MCF 10A (cell line): ENCODE results near the gene SLC35A4. TPM values are rescaled to one million over a fixed set of nuclear protein-coding genes. Genes with fewer than 3 reads are reported as not detected.

Source experiments
- BruUV-seq: library from RNA; stranded (reverse); fragments of 400-500 nt; replicated peaks from 2 replicates; lab custom pipeline; 2021; lab: Mats Ljungman, UMichigan
- CTCF ChIA-PET: fragments of 300-600 bp; sonication (Branson Sonifier 250); formaldehyde crosslinking; extraction: SDS; loops from one replicate; lab custom pipeline; 2021; ENCODE audit warnings: antibody characterized with exemption, inconsistent platforms; lab: Yijun Ruan, JAX
- POLR2A ChIA-PET: fragments of 300-600, 350-650 bp; sonication (Branson Sonifier 250); formaldehyde crosslinking; extraction: SDS; loops from one replicate; lab custom pipeline; 2020; ENCODE audit warnings: antibody characterized with exemption, inconsistent platforms; lab: Yijun Ruan, JAX
- DNase-seq: peaks from one replicate; pipeline ENCODE4 v3.0.0-alpha.2; 2018; ENCODE audit not compliant: unreplicated experiment
- H3K27ac Mint-ChIP-seq: one replicate; pipeline ENCODE4 v1.8.0; 2022; ENCODE audit warnings: mild to moderate bottlenecking, low read depth, mixed read lengths; ENCODE audit not compliant: unreplicated experiment
- H3K27me3 Mint-ChIP-seq: one replicate; pipeline ENCODE4 v1.8.0; 2022; ENCODE audit warnings: mixed read lengths; ENCODE audit not compliant: insufficient read depth, unreplicated experiment
- H3K36me3 Mint-ChIP-seq: one replicate; pipeline ENCODE4 v1.8.0; 2022; ENCODE audit warnings: mild to moderate bottlenecking, moderate library complexity, mixed read lengths; ENCODE audit not compliant: insufficient read depth, unreplicated experiment
- H3K4me1 Mint-ChIP-seq: one replicate; pipeline ENCODE4 v1.8.0; 2022; ENCODE audit warnings: mixed read lengths; ENCODE audit not compliant: insufficient read depth, unreplicated experiment
- H3K4me3 Mint-ChIP-seq: one replicate; pipeline ENCODE4 v1.8.0; 2022; ENCODE audit warnings: mild to moderate bottlenecking, moderate library complexity, mixed read lengths; ENCODE audit not compliant: unreplicated experiment
- H3K9me3 Mint-ChIP-seq: one replicate; pipeline ENCODE4 v1.8.0; 2022; ENCODE audit warnings: mixed read lengths; ENCODE audit not compliant: unreplicated experiment
- intact Hi-C: fragments of 100-400 bp; cut with micrococcal nuclease; formaldehyde crosslinking; loops from 2 replicates; pipeline ENCODE4 v1.14.1; 2022
- total RNA-seq: library from RNA; stranded (reverse); gene quantifications from 2 replicates; pipeline ENCODE4 v1.2.3, GENCODE V29; 2022
- TF ChIP-seq, protein P1 (sequence below): fragments of 200-600 bp; IDR thresholded peaks from one replicate; pipeline ENCODE4 v1.8.0; 2022; ENCODE audit warnings: antibody characterized with exemption, mild to moderate bottlenecking; ENCODE audit not compliant: unreplicated experiment

SLC35A4 gene
- total RNA-seq, 1 experiment from 2014 or later = 84.0 TPM

DNA sequence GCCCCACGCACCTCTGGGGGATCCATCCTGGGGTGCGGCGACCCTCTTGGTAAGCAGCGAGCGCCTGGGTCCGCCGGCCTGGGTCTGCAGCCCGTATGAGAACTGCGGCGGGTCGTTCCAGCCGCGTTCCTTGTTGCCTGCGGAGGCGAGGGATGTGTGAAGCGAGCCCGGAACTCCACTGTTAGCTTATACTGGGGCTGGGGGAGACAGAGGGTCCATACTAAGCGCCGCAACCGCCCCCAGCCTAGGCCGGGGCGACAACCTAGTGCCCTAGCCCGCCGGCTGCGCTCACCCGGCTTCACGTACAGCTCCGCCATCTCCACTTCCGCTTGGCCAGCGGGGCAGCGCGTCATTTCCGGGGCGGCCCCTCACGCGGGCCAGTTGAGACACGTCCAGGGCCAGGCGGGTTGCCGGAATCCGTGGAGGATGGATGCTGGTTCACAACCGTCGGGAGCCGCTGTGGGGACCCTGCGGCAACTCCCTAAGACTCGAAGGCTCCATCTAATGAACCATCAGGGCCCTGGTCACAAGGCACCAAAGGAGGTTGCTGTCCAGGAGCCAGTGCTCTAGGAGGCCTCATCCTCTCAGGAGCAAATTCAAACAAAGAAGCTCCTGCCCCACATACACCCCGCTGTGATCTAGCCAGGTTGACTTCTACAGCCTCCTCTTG, 7.4 kb upstream of the SLC35A4 start, which contains the start of gene SRA1:
SRA1 (minus strand) TSS at position 338 of the 670 bp plus-strand sequence; CDS start at position 317, 21 bp downstream.
- Mint-ChIP-seq H3K9me3 (no peaks in the 10 kb centered on the region), H3K27me3 (no peaks in the 10 kb centered on the region), H3K36me3 (peaks cover 33% of the 10 kb centered on the region), H3K4me1 (peaks cover 38% of the 10 kb centered on the region), H3K27ac (peak within 1 kb of the TSS; percentile 91), H3K4me3 (peak within 1 kb of the TSS; percentile 87)
- ChIA-PET POLR2A (interaction anchor here (0.5 to 12.0 kb wide), 33 partner anchors 9 to 185 kb away, joined by 3 to 188 read pairs (median 5); partner anchors contain the start of genes ANKHD1, CD14, EIF4EBP3 and HARS1), CTCF (interaction anchor here (0.5 to 4.5 kb wide), 11 partner anchors 9 to 236 kb away, joined by 3 to 27 read pairs (median 3); partner anchors contain the start of genes EIF4EBP3 and TMCO6)
- peak; percentile 96 for DNase-seq
- no TSS peak for BruUV-seq
- intact Hi-C loops = loop anchor here (5.0 kb wide), 1 partner anchor 160 kb away; no protein-coding TSS in a partner anchor
- TF ChIP-seq, protein P1, sequence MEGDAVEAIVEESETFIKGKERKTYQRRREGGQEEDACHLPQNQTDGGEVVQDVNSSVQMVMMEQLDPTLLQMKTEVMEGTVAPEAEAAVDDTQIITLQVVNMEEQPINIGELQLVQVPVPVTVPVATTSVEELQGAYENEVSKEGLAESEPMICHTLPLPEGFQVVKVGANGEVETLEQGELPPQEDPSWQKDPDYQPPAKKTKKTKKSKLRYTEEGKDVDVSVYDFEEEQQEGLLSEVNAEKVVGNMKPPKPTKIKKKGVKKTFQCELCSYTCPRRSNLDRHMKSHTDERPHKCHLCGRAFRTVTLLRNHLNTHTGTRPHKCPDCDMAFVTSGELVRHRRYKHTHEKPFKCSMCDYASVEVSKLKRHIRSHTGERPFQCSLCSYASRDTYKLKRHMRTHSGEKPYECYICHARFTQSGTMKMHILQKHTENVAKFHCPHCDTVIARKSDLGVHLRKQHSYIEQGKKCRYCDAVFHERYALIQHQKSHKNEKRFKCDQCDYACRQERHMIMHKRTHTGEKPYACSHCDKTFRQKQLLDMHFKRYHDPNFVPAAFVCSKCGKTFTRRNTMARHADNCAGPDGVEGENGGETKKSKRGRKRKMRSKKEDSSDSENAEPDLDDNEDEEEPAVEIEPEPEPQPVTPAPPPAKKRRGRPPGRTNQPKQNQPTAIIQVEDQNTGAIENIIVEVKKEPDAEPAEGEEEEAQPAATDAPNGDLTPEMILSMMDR = no peak

DNA sequence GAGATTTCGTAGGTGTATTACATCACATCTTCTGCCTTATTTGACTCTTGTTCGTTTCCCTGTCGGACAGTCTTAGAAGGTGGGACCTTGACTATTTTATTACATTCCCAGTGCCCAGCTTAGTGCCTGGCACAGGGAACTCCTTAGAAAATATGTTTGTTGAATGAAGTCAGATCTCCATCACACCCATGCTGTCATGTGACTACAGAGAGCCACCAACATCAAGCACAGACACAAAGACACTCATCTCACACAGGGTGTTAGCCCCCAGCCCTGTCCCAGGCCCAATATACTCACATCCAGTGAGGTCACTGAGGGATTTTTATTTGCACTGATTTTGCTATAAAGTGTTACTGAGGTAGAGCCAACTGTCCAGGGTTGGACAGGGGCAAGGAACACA, 6.7 kb upstream of the SLC35A4 start:
- CTCF ChIA-PET = interaction anchor here (0.8 to 4.5 kb wide), 5 partner anchors 10 to 186 kb away, joined by 4 to 27 read pairs (median 4); partner anchors contain the start of genes EIF4EBP3 and TMCO6
- Mint-ChIP-seq H3K4me1 (peaks cover 38% of the 10 kb centered on the region), H3K36me3 (peaks cover 27% of the 10 kb centered on the region), H3K4me3 (peak overlapping the region; percentile 87), H3K27me3 (no peaks in the 10 kb centered on the region), H3K9me3 (no peaks in the 10 kb centered on the region), H3K27ac (peak overlapping the region; percentile 91)
- BruUV-seq = no TSS peak
- TF ChIP-seq, protein P1 = no peak
- POLR2A ChIA-PET = interaction anchor here (0.5 to 12.0 kb wide), 25 partner anchors 8 to 185 kb away, joined by 3 to 188 read pairs (median 7); partner anchors contain the start of genes ANKHD1, CD14, EIF4EBP3 and HARS1
- DNase-seq = no peak
- intact Hi-C loops = loop anchor here (5.0 kb wide), 1 partner anchor 159 kb away; no protein-coding TSS in a partner anchor

DNA sequence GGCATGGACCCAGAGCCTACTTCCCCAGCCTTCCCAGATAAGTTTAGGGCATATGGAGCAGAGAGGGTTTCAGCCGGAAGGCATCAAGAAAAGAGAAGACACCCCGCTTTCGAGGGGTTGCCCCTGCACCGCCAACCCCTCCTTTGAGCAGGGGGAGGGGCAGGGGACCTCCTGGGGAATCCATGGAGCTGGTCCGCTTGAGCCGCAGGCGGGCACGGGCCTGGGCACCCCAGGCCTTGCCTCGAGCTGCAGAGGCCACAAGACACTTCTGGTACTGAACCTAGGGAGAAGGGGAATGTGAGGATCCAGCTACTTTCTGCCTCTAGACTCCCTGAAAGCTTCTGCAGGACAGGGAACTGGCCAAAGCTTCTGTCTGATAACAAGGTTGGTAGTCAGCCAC, 6.1 kb upstream of the SLC35A4 start:
- Mint-ChIP-seq H3K36me3 (peaks cover 21% of the 10 kb centered on the region), H3K9me3 (no peaks in the 10 kb centered on the region), H3K27ac (peak overlapping the region; percentile 91), H3K4me3 (no peak overlapping the region), H3K4me1 (peaks cover 34% of the 10 kb centered on the region), H3K27me3 (no peaks in the 10 kb centered on the region)
- ChIA-PET CTCF (interaction anchor here (0.5 to 4.5 kb wide), 6 partner anchors 11 to 200 kb away, joined by 4 to 27 read pairs (median 4); partner anchors contain the start of genes EIF4EBP3 and TMCO6), POLR2A (interaction anchor here (0.9 to 12.0 kb wide), 7 partner anchors 10 to 157 kb away, joined by 3 to 188 read pairs (median 8); partner anchors contain the start of genes ANKHD1, EIF4EBP3, IK and NDUFA2)
- DNase-seq = no peak
- TF ChIP-seq, protein P1 = no peak
- BruUV-seq = no TSS peak
- intact Hi-C loops = loop anchor here (5.0 kb wide), 1 partner anchor 159 kb away; no protein-coding TSS in a partner anchor

DNA sequence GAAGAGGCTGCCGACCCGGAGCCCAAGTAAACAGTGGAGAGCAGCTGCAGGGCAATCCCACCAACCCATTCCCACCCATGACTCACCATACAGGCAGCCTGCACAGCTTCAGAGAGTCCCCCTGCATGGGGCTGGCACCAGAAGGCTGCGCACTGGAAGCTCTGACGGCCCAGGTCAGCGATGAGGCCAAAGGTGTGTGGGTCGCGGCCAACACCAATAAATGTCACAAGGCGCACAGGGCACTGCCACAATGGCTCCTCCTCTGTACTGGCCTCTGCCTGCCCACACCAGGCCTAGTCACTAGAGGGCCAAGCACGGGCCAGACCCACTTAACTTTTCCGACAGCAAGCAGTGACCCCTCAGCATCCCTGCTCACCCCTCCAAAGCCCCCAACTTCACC, 4.4 kb upstream of the SLC35A4 start:
- peaks cover 28% of the 10 kb centered on the region for H3K4me1 Mint-ChIP-seq
- no peaks in the 10 kb centered on the region for H3K9me3 Mint-ChIP-seq
- TF ChIP-seq, protein P1 = no peak
- H3K27ac Mint-ChIP-seq = no peak overlapping the region
- ChIA-PET CTCF (interaction anchor here (0.6 to 4.5 kb wide), 4 partner anchors 13 to 187 kb away, joined by 3 to 27 read pairs (median 6); partner anchors contain the start of gene EIF4EBP3), POLR2A (interaction anchor here (0.9 to 12.0 kb wide), 4 partner anchors 12 to 87 kb away, joined by 3 to 188 read pairs (median 12); partner anchors contain the start of genes EIF4EBP3, IK and NDUFA2)
- DNase-seq = no peak
- BruUV-seq = no TSS peak
- no peaks in the 10 kb centered on the region for H3K27me3 Mint-ChIP-seq
- no peak overlapping the region for H3K4me3 Mint-ChIP-seq
- peaks cover 19% of the 10 kb centered on the region for H3K36me3 Mint-ChIP-seq
- intact Hi-C loops = no loop called here
